ENCODE measurements around the gene IL10. TPM values are rescaled to one million over a fixed set of nuclear protein-coding genes. Genes with fewer than 3 reads are reported as not detected.

The IL10 gene
- total and polyA plus RNA-seq, 7 donors: 1.6 to 16.8 (median 5.4) TPM

- peak overlapping the region in 1 of 4 donors; percentile 12 for H3K4me3 ChIP-seq
- WGBS, 2 donors: 56 to 60% methylated on average over 4 of the region's 4 CpGs
- TF ChIP-seq EP300 (IDR thresholded peaks at IDR 0.05): no peak
- TF ChIP-seq, protein P1, sequence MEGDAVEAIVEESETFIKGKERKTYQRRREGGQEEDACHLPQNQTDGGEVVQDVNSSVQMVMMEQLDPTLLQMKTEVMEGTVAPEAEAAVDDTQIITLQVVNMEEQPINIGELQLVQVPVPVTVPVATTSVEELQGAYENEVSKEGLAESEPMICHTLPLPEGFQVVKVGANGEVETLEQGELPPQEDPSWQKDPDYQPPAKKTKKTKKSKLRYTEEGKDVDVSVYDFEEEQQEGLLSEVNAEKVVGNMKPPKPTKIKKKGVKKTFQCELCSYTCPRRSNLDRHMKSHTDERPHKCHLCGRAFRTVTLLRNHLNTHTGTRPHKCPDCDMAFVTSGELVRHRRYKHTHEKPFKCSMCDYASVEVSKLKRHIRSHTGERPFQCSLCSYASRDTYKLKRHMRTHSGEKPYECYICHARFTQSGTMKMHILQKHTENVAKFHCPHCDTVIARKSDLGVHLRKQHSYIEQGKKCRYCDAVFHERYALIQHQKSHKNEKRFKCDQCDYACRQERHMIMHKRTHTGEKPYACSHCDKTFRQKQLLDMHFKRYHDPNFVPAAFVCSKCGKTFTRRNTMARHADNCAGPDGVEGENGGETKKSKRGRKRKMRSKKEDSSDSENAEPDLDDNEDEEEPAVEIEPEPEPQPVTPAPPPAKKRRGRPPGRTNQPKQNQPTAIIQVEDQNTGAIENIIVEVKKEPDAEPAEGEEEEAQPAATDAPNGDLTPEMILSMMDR (IDR thresholded peaks at IDR 0.05): no peak
- no peak for TF ChIP-seq POLR2A (IDR thresholded peaks at IDR 0.05)
- TF ChIP-seq POLR2AphosphoS5 (IDR thresholded peaks at IDR 0.05): no peak
These were observed 979 bp downstream of the IL10 start for GRCh38 chr1:206771338-206771692.

GRCh38 chr1:206770531-206771337 is 1.6 kb downstream of the IL10 start, which contains the start of gene IL19:
Gene IL19 (plus strand): TSS chr1:206770773. CDS start chr1:206836663, 65,890 bp downstream.
- TF ChIP-seq POLR2A (IDR thresholded peaks at IDR 0.05) (no peak), POLR2AphosphoS5 (IDR thresholded peaks at IDR 0.05) (peak; percentile 23 to 51 (median 44)), EP300 (IDR thresholded peaks at IDR 0.05) (no peak)
- TF ChIP-seq, protein P1 (IDR thresholded peaks at IDR 0.05): no peak
- peak within 1 kb of the TSS in 2 of 4 donors; percentile 8 to 20 for H3K4me3 ChIP-seq
- H3K36me3 ChIP-seq: no peaks in the 10 kb centered on the region
- intact Hi-C loops (cut with DNase I): no loop called here
- peak; percentile 64 for DNase-seq
- peak within 1 kb of the TSS; percentile 15 to 49 (median 36) for H3K27ac ChIP-seq
- H3K9me3 ChIP-seq: no peaks in the 10 kb centered on the region
- WGBS, 2 donors: 59 to 60% methylated on average over 9 of the region's 9 CpGs
- no peaks in the 10 kb centered on the region for H3K4me1 ChIP-seq
- H3K27me3 ChIP-seq: peaks cover 0 to 4% (median 0%) of the 10 kb centered on the region in 3 donors

More at GRCh38 chr1:206771338-206771692, 979 bp downstream of the IL10 start:
- Histone ChIP-seq H3K27ac (peak overlapping the region in 3 of 4 donors; percentile 15 to 49 (median 40)), H3K9me3 (no peaks in the 10 kb centered on the region), H3K36me3 (no peaks in the 10 kb centered on the region), H3K27me3 (peaks cover 0 to 4% (median 0%) of the 10 kb centered on the region in 3 donors), H3K4me1 (no peaks in the 10 kb centered on the region)
- intact Hi-C loops (cut with DNase I): no loop called here
- no peak for DNase-seq

DNA sequence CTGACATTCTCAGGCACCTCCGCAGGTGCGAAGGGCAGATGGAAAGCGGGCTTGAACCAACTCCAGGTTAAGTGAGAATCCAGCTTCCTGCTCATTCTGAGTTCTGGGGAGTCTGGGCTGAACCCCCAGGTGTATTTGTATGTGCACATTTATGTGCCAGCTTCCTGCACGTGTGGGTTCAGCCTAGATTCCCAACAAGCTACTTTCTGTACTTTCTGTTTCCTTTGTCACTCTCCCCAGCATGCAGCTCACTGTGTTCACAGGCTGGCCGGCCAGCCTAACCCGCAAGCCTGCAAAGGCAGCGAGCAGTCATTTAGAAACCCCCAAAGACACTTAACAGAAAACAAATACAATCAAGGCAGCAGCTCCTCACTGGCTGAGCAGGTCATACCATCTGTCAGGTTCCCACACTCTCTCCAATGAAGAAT is 3.0 kb downstream of the IL10 start:
- H3K27ac ChIP-seq: no peak overlapping the region
- peak overlapping the region in 1 of 4 donors; percentile 20 for H3K4me3 ChIP-seq
- no peak for DNase-seq
- 62 to 80% methylated on average over 7 of the region's 7 CpGs for WGBS, 2 donors
- intact Hi-C loops (cut with DNase I): no loop called here
- peaks cover 0 to 4% (median 0%) of the 10 kb centered on the region in 3 donors for H3K27me3 ChIP-seq
- no peaks in the 10 kb centered on the region for H3K9me3 ChIP-seq
- TF ChIP-seq, protein P1 (IDR thresholded peaks at IDR 0.05): no peak
- TF ChIP-seq POLR2A (IDR thresholded peaks at IDR 0.05) (no peak), EP300 (IDR thresholded peaks at IDR 0.05) (no peak), POLR2AphosphoS5 (IDR thresholded peaks at IDR 0.05) (no peak)
- H3K36me3 ChIP-seq: no peaks in the 10 kb centered on the region
- H3K4me1 ChIP-seq: no peaks in the 10 kb centered on the region

DNA sequence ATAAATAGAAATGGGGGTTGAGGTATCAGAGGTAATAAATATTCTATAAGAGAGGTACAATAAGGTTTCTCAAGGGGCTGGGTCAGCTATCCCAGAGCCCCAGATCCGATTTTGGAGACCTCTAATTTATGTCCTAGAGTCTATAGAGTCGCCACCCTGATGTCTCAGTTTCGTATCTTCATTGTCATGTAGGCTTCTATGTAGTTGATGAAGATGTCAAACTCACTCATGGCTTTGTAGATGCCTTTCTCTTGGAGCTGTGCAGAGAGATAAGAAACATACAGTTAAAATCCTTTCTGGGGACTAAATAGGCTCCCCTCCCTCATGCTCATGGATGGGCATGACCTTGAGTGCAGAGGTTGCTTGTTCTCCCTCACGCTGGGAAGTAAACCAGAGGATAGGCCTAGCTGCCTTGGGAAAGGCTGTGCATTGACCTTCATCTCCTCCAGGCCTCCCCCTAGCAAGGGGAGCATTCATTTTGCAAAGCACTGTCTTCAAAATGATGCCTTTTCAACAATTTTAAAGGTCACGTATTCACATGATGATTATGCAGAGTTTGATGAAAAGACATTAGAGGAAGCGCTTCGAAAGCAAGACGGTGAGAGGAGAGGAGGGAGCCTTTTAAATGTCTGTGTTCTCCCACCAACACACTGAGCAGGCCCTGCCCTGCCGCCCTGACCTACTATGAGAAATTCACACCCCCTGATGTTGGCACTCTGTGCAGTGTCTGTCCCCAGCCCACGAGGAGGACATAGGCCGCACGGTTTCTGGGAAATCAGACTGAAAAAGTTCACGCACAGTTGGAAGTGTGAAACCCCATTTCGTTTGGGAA is 3.6 kb downstream of the IL10 start:
- H3K27me3 ChIP-seq: no peaks in the 10 kb centered on the region
- no peak for TF ChIP-seq EP300 (IDR thresholded peaks at IDR 0.05)
- TF ChIP-seq POLR2AphosphoS5 (IDR thresholded peaks at IDR 0.05): no peak
- TF ChIP-seq, protein P1 (IDR thresholded peaks at IDR 0.05): no peak
- TF ChIP-seq POLR2A (IDR thresholded peaks at IDR 0.05): no peak
- intact Hi-C loops (cut with DNase I): no loop called here
- no peak overlapping the region for H3K4me3 ChIP-seq
- no peaks in the 10 kb centered on the region for H3K4me1 ChIP-seq
- no peak overlapping the region for H3K27ac ChIP-seq
- H3K9me3 ChIP-seq: no peaks in the 10 kb centered on the region
- DNase-seq: no peak
- no peaks in the 10 kb centered on the region for H3K36me3 ChIP-seq
- 70 to 79% methylated on average over 14 of the region's 14 CpGs for WGBS, 2 donors

All from sigmoid colon (tissue), 7 donors.